Measurements from ENCODE around the gene ARFGEF2.

DNA sequence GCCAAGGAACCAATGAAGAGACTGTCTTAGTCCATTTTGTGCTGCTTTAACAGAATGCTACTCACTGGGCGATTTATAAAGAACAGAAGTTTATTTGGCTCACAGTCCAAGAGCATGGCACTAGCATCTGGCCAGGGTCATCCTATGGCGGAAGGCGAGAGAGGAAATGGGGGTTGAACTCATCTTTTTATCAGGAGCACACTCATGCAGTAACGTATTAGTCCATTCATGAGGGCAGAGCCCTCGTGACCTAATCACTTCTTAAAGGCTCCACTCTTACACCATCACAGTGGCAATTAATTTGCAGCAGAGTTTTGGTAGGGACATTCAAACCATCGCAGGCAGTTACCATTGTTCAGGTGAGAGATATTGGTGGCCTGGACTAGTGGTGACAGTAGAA lies 8.5 kb downstream of the ARFGEF2 start:
- TF ChIP-seq POLR2A (IDR thresholded peaks at IDR 0.05) (no peak), EP300 (IDR thresholded peaks at IDR 0.05) (no peak)
